ENCODE data around the gene DDX51.

DDX51 gene

DNA sequence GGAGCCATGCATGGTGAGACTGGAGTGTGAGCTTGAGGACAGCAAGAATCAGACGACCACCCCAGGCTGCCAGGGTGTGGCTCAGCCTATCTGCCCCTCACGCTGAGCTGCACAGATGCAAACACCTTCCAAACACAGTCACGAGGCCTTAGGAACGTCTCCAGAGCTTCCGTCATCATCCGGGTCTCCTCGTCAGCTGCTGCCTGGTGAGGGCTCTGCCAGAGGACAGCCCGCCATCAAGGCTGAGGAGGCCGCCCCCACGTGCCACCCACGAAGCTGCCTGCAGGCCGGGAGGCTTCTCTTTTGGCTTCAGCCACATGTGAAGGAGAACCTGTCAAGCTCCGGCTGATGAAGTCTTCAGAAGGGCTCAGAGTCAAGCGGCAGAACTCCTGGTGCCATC lies 13.4 kb downstream of the DDX51 start:
- Histone ChIP-seq H3K79me1 (replicated peaks; ENCODE audit: low read length, poor library complexity, severe bottlenecking) (peaks cover 2% of the 10 kb centered on the region), H3K9ac (ENCODE audit: low read length) (no peak overlapping the region), H3K14ac (ENCODE audit: low read length in 2 of 2) (no peak overlapping the region), H3K27me3 (ENCODE audit: control insufficient read depth in 1 of 2, insufficient read depth in 1 of 2, low read length in 2 of 2) (no peaks in the 10 kb centered on the region), H4K8ac (ENCODE audit: low read length) (no peak overlapping the region), H3K27ac (ENCODE audit: low read length, poor library complexity, severe bottlenecking) (no peak overlapping the region), H4K91ac (ENCODE audit: low read length) (no peak overlapping the region), H3K4ac (ENCODE audit: low read depth in 1 of 2, low read length in 2 of 2) (no peak overlapping the region), H2BK120ac (ENCODE audit: low read depth, low read length) (no peak overlapping the region), H3K9me3 (ENCODE audit: control insufficient read depth, low read length) (peaks cover 6% of the 10 kb centered on the region), H3K4me2 (ENCODE audit: low read length, poor library complexity, severe bottlenecking) (no peak overlapping the region), H2AK5ac (ENCODE audit: low read length, severe bottlenecking) (no peak overlapping the region), H2AFZ (ENCODE audit: low read depth, low read length) (no peak overlapping the region), H2BK15ac (ENCODE audit: low read depth, poor library complexity, severe bottlenecking) (no peak overlapping the region), H2BK5ac (ENCODE audit: low read depth, low read length, poor library complexity, severe bottlenecking) (no peak overlapping the region), H3K23ac (ENCODE audit: low read length in 2 of 2) (no peak overlapping the region), H2BK12ac (ENCODE audit: low read length in 2 of 2) (no peak overlapping the region), H3K4me3 (ENCODE audit: insufficient read depth in 1 of 2, low read depth in 1 of 2, low read length in 2 of 2) (no peak overlapping the region), H3K4me1 (ENCODE audit: control insufficient read depth, insufficient read depth, low read depth, low read length) (no peaks in the 10 kb centered on the region), H3K18ac (ENCODE audit: low read depth in 1 of 2, low read length in 2 of 2) (no peak overlapping the region), H3K36me3 (ENCODE audit: control insufficient read depth in 1 of 2, insufficient read depth in 2 of 2, low read depth in 1 of 2, low read length in 2 of 2) (peaks cover 50 to 62% of the 10 kb centered on the region in 2 experiments)
- WGBS, result 95% methylated on average over 14 of the region's 14 CpGs
- DNase-seq, result no peak

DNA sequence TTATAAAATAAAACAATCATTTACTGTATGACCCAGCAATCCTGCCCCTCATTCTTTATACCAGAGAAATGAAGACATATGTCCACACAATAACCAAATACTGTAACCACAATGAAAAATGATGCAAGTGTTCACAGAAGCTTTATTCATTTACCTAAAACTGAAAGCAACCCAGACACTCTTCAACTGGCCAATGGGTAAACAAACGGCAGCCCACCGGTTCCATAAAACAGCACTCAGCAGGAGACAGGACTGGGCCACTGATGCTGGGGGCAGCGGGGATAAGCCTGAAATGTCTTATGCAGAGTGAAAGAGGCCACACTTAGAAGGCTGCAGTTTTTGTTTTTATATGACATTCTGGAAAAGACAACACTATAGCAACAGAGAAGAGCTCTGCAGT lies 15.1 kb downstream of the DDX51 start:
- H2BK120ac ChIP-seq (ENCODE audit: low read depth, low read length), result no peak overlapping the region
- H3K18ac ChIP-seq (ENCODE audit: low read depth in 1 of 2, low read length in 2 of 2), result no peak overlapping the region
- H3K4me1 ChIP-seq (ENCODE audit: control insufficient read depth, insufficient read depth, low read depth, low read length), result no peaks in the 10 kb centered on the region
- H3K9ac ChIP-seq (ENCODE audit: low read length), result no peak overlapping the region
- H2BK12ac ChIP-seq (ENCODE audit: low read length in 2 of 2), result no peak overlapping the region
- no peak for DNase-seq
- H2AK5ac ChIP-seq (ENCODE audit: low read length, severe bottlenecking), result no peak overlapping the region
- peaks cover 4% of the 10 kb centered on the region for H3K79me1 ChIP-seq (replicated peaks; ENCODE audit: low read length, poor library complexity, severe bottlenecking)
- H3K4me2 ChIP-seq (ENCODE audit: low read length, poor library complexity, severe bottlenecking), result no peak overlapping the region
- no peak overlapping the region for H3K23ac ChIP-seq (ENCODE audit: low read length in 2 of 2)
- no peak overlapping the region for H4K91ac ChIP-seq (ENCODE audit: low read length)
- peaks cover 6% of the 10 kb centered on the region for H3K9me3 ChIP-seq (ENCODE audit: control insufficient read depth, low read length)
- H3K27me3 ChIP-seq (ENCODE audit: control insufficient read depth in 1 of 2, insufficient read depth in 1 of 2, low read length in 2 of 2), result no peaks in the 10 kb centered on the region
- no peak overlapping the region for H3K14ac ChIP-seq (ENCODE audit: low read length in 2 of 2)
- no peak overlapping the region for H4K8ac ChIP-seq (ENCODE audit: low read length)
- no peak overlapping the region for H3K4ac ChIP-seq (ENCODE audit: low read depth in 1 of 2, low read length in 2 of 2)
- H2AFZ ChIP-seq (ENCODE audit: low read depth, low read length), result no peak overlapping the region
- H3K36me3 ChIP-seq (ENCODE audit: control insufficient read depth in 1 of 2, insufficient read depth in 2 of 2, low read depth in 1 of 2, low read length in 2 of 2), result peaks cover 64 to 79% of the 10 kb centered on the region in 2 experiments
- WGBS, result 94% methylated on average over 3 of the region's 3 CpGs
- no peak overlapping the region for H2BK5ac ChIP-seq (ENCODE audit: low read depth, low read length, poor library complexity, severe bottlenecking)
- no peak overlapping the region for H2BK15ac ChIP-seq (ENCODE audit: low read depth, poor library complexity, severe bottlenecking)
- H3K27ac ChIP-seq (ENCODE audit: low read length, poor library complexity, severe bottlenecking), result no peak overlapping the region
- H3K4me3 ChIP-seq (ENCODE audit: insufficient read depth in 1 of 2, low read depth in 1 of 2, low read length in 2 of 2), result no peak overlapping the region

DNA sequence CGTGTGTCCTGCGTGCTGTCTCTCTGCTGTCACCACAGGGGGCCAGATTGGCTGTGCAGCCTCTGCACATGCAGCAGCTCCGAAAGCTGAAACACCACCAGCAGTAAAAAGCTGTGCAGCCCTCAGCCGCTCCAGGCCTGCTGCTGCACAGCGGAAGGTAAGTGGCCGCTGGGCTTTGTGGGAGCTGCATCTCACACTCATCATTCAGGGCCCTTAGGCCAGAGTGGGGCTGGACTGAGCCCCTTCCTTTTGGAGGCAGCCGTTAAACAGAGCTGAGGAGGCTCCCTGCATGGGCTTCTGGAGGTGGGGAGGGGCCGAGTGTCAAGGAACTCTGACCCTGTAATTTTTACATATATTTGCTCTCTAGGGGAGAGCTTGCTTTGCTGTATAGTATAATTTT lies 17.1 kb downstream of the DDX51 start:
- H2AFZ ChIP-seq (ENCODE audit: low read depth, low read length), result no peak overlapping the region
- H2BK15ac ChIP-seq (ENCODE audit: low read depth, poor library complexity, severe bottlenecking), result no peak overlapping the region
- no peak overlapping the region for H2BK120ac ChIP-seq (ENCODE audit: low read depth, low read length)
- H2AK5ac ChIP-seq (ENCODE audit: low read length, severe bottlenecking), result no peak overlapping the region
- peaks cover 6% of the 10 kb centered on the region for H3K9me3 ChIP-seq (ENCODE audit: control insufficient read depth, low read length)
- H2BK12ac ChIP-seq (ENCODE audit: low read length in 2 of 2), result no peak overlapping the region
- H3K79me1 ChIP-seq (replicated peaks; ENCODE audit: low read length, poor library complexity, severe bottlenecking), result peaks cover 4% of the 10 kb centered on the region
- WGBS, result 96% methylated on average over 6 of the region's 8 CpGs
- H3K27me3 ChIP-seq (ENCODE audit: control insufficient read depth in 1 of 2, insufficient read depth in 1 of 2, low read length in 2 of 2), result no peaks in the 10 kb centered on the region
- no peak overlapping the region for H2BK5ac ChIP-seq (ENCODE audit: low read depth, low read length, poor library complexity, severe bottlenecking)
- H3K27ac ChIP-seq (ENCODE audit: low read length, poor library complexity, severe bottlenecking), result no peak overlapping the region
- H3K4me1 ChIP-seq (ENCODE audit: control insufficient read depth, insufficient read depth, low read depth, low read length), result no peaks in the 10 kb centered on the region
- no peak overlapping the region for H4K8ac ChIP-seq (ENCODE audit: low read length)
- no peak overlapping the region for H3K4ac ChIP-seq (ENCODE audit: low read depth in 1 of 2, low read length in 2 of 2)
- H3K18ac ChIP-seq (ENCODE audit: low read depth in 1 of 2, low read length in 2 of 2), result no peak overlapping the region
- H3K23ac ChIP-seq (ENCODE audit: low read length in 2 of 2), result no peak overlapping the region
- H3K4me2 ChIP-seq (ENCODE audit: low read length, poor library complexity, severe bottlenecking), result no peak overlapping the region
- DNase-seq, result no peak
- no peak overlapping the region for H3K4me3 ChIP-seq (ENCODE audit: insufficient read depth in 1 of 2, low read depth in 1 of 2, low read length in 2 of 2)
- H3K14ac ChIP-seq (ENCODE audit: low read length in 2 of 2), result no peak overlapping the region
- no peak overlapping the region for H4K91ac ChIP-seq (ENCODE audit: low read length)
- H3K9ac ChIP-seq (ENCODE audit: low read length), result no peak overlapping the region
- H3K36me3 ChIP-seq (ENCODE audit: control insufficient read depth in 1 of 2, insufficient read depth in 2 of 2, low read depth in 1 of 2, low read length in 2 of 2), result peaks cover 54 to 93% of the 10 kb centered on the region in 2 experiments

DNA sequence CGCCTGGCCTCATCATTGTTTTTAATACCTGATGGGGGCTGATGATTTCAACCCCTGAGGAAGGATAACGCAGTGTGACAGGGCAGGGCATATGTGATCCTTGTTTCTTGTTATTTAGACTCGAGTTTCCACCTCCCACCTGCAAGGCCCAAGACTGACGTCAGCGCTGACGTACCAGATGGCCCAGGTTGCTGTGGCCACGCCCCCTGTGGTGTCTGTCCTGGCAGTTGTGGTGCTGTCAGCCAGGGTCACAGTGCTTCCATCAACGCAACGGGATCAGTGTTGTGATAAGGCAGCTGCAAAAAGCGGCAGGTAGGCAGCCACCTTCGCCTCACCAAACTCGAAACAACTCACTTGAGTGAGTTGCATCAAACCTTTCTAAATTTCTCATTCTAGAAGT lies 18.4 kb downstream of the DDX51 start:
- Histone ChIP-seq H3K23ac (ENCODE audit: low read length in 2 of 2) (no peak overlapping the region), H2BK12ac (ENCODE audit: low read length in 2 of 2) (no peak overlapping the region), H4K8ac (ENCODE audit: low read length) (no peak overlapping the region), H3K14ac (ENCODE audit: low read length in 2 of 2) (no peak overlapping the region), H2BK120ac (ENCODE audit: low read depth, low read length) (no peak overlapping the region), H2BK15ac (ENCODE audit: low read depth, poor library complexity, severe bottlenecking) (no peak overlapping the region), H3K4me2 (ENCODE audit: low read length, poor library complexity, severe bottlenecking) (no peak overlapping the region), H3K9me3 (ENCODE audit: control insufficient read depth, low read length) (peaks cover 6% of the 10 kb centered on the region), H4K91ac (ENCODE audit: low read length) (no peak overlapping the region), H3K18ac (ENCODE audit: low read depth in 1 of 2, low read length in 2 of 2) (no peak overlapping the region), H2BK5ac (ENCODE audit: low read depth, low read length, poor library complexity, severe bottlenecking) (no peak overlapping the region), H3K4me1 (ENCODE audit: control insufficient read depth, insufficient read depth, low read depth, low read length) (no peaks in the 10 kb centered on the region), H3K27ac (ENCODE audit: low read length, poor library complexity, severe bottlenecking) (no peak overlapping the region), H3K36me3 (ENCODE audit: control insufficient read depth in 1 of 2, insufficient read depth in 2 of 2, low read depth in 1 of 2, low read length in 2 of 2) (peaks cover 57 to 96% of the 10 kb centered on the region in 2 experiments), H3K4me3 (ENCODE audit: insufficient read depth in 1 of 2, low read depth in 1 of 2, low read length in 2 of 2) (no peak overlapping the region), H3K4ac (ENCODE audit: low read depth in 1 of 2, low read length in 2 of 2) (no peak overlapping the region), H3K79me1 (replicated peaks; ENCODE audit: low read length, poor library complexity, severe bottlenecking) (peaks cover 4% of the 10 kb centered on the region), H3K27me3 (ENCODE audit: control insufficient read depth in 1 of 2, insufficient read depth in 1 of 2, low read length in 2 of 2) (no peaks in the 10 kb centered on the region), H2AFZ (ENCODE audit: low read depth, low read length) (no peak overlapping the region), H2AK5ac (ENCODE audit: low read length, severe bottlenecking) (no peak overlapping the region), H3K9ac (ENCODE audit: low read length) (no peak overlapping the region)
- WGBS, result 98% methylated on average over 9 of the region's 12 CpGs
- DNase-seq, result no peak
